GM03348 (cell line): ENCODE results near the gene CCDC188.

ENCODE experiments used
- DNase-seq: peaks from one replicate; pipeline ENCODE4 v3.0.0; 2012; ENCODE audit warnings: low spot score

Gene CCDC188

GRCh38 chr22:20105456-20106204 lies 45.2 kb downstream of the CCDC188 start:
- no peak for DNase-seq

- no peak for DNase-seq
These were observed 48.6 kb downstream of the CCDC188 start for GRCh38 chr22:20102203-20102780.

GRCh38 chr22:20101638-20102037 lies 49.2 kb downstream of the CCDC188 start:
- DNase-seq: no peak

- DNase-seq: no peak
These were observed 51.6 kb downstream of the CCDC188 start for GRCh38 chr22:20099099-20099711.
